ENCODE data around the gene PLCB4. TPM values are rescaled to one million over a fixed set of nuclear protein-coding genes. Genes with fewer than 3 reads are reported as not detected.

PLCB4 gene
- total RNA-seq, 1 donor from 2014 or later: 6.6 TPM

- H3K4me1 ChIP-seq: peaks cover 20% of the 10 kb centered on the region
- no peak overlapping the region for H3K27ac ChIP-seq
- H3K27me3 ChIP-seq (ENCODE audit: low read depth): no peaks in the 10 kb centered on the region
- no peaks in the 10 kb centered on the region for H3K9me3 ChIP-seq
- H3K4me3 ChIP-seq: no peak overlapping the region
- no peak for DNase-seq
- peak; percentile 39 to 54 for ATAC-seq
- no peaks in the 10 kb centered on the region for H3K36me3 ChIP-seq
- intact Hi-C loops (cut with DNase I): no loop called here
- no peak for TF ChIP-seq CTCF (IDR thresholded peaks at IDR 0.05)
Observed at GRCh38 chr20:9112541-9113515, 43.9 kb downstream of the PLCB4 start.

- H3K4me1 ChIP-seq: peaks cover 18% of the 10 kb centered on the region
Observed at GRCh38 chr20:9114709-9115108, 45.8 kb downstream of the PLCB4 start.

GRCh38 chr20:9117548-9117947 is 48.7 kb downstream of the PLCB4 start:
- no peak for TF ChIP-seq CTCF (IDR thresholded peaks at IDR 0.05)
- no peak for ATAC-seq
- Histone ChIP-seq H3K9me3 (no peaks in the 10 kb centered on the region), H3K27ac (no peak overlapping the region), H3K27me3 (ENCODE audit: low read depth) (no peaks in the 10 kb centered on the region), H3K4me1 (peaks cover 9% of the 10 kb centered on the region), H3K4me3 (no peak overlapping the region), H3K36me3 (no peaks in the 10 kb centered on the region)
- no peak for DNase-seq
- intact Hi-C loops (cut with DNase I): no loop called here

More at GRCh38 chr20:9114709-9115108, 45.8 kb downstream of the PLCB4 start:
- intact Hi-C loops (cut with DNase I): no loop called here
- Histone ChIP-seq H3K9me3 (no peaks in the 10 kb centered on the region), H3K27ac (no peak overlapping the region), H3K36me3 (no peaks in the 10 kb centered on the region), H3K27me3 (ENCODE audit: low read depth) (no peaks in the 10 kb centered on the region), H3K4me3 (no peak overlapping the region)
- TF ChIP-seq CTCF (IDR thresholded peaks at IDR 0.05): no peak
- no peak for DNase-seq
- no peak for ATAC-seq

- Histone ChIP-seq H3K9me3 (no peaks in the 10 kb centered on the region), H3K27ac (no peak overlapping the region), H3K27me3 (ENCODE audit: low read depth) (no peaks in the 10 kb centered on the region), H3K4me3 (no peak overlapping the region), H3K36me3 (no peaks in the 10 kb centered on the region), H3K4me1 (no peaks in the 10 kb centered on the region)
- no peak for DNase-seq
- peak; percentile 41 to 47 for ATAC-seq
- intact Hi-C loops (cut with DNase I): no loop called here
- TF ChIP-seq CTCF (IDR thresholded peaks at IDR 0.05): no peak
Observed at GRCh38 chr20:9119776-9120175, 50.9 kb downstream of the PLCB4 start.

GRCh38 chr20:9121211-9121610 is 52.3 kb downstream of the PLCB4 start:
- no peak overlapping the region for H3K4me3 ChIP-seq

More at GRCh38 chr20:9121211-9121610, 52.3 kb downstream of the PLCB4 start:
- H3K27ac ChIP-seq: no peak overlapping the region
- no peaks in the 10 kb centered on the region for H3K9me3 ChIP-seq
- no peaks in the 10 kb centered on the region for H3K27me3 ChIP-seq (ENCODE audit: low read depth)
- H3K4me1 ChIP-seq: no peaks in the 10 kb centered on the region
- no peak for DNase-seq
- intact Hi-C loops (cut with DNase I): no loop called here
- no peak for ATAC-seq
- no peak for TF ChIP-seq CTCF (IDR thresholded peaks at IDR 0.05)
- H3K36me3 ChIP-seq: no peaks in the 10 kb centered on the region

Measured in lower lobe of right lung (tissue), 2 donors.